Measurements from ENCODE around the gene DYNLT5.

Gene DYNLT5

GRCh38 chr1:66764994-66765578, 12.8 kb downstream of the DYNLT5 start (continued):
- TF ChIP-seq PRDM2 (tag by site-specific recombination; IDR thresholded peaks at IDR 0.05; ENCODE audit: borderline replicate concordance) (no peak), ZSCAN30 (tag by site-specific recombination; IDR thresholded peaks at IDR 0.05) (peak; percentile 100), WT1 (tag by site-specific recombination; IDR thresholded peaks at IDR 0.05) (no peak), FEZF1 (tag by site-specific recombination; IDR thresholded peaks at IDR 0.05) (no peak), HOXC10 (CRISPR knock-in tag; IDR thresholded peaks at IDR 0.05) (no peak), SCRT1 (tag by site-specific recombination; IDR thresholded peaks at IDR 0.05; ENCODE audit: borderline replicate concordance) (no peak), TCF7L2 (IDR thresholded peaks at IDR 0.05; ENCODE audit: borderline replicate concordance, low read depth, low read length) (no peak), ZNF600 (tag by site-specific recombination; IDR thresholded peaks at IDR 0.05) (no peak), ZNF830 (tag by site-specific recombination; IDR thresholded peaks at IDR 0.05; ENCODE audit: low read depth) (no peak), ZNF513 (tag by site-specific recombination; IDR thresholded peaks at IDR 0.05) (no peak), ZNF266 (tag by site-specific recombination; IDR thresholded peaks at IDR 0.05; ENCODE audit: low read depth) (no peak), SCRT2 (tag by site-specific recombination; IDR thresholded peaks at IDR 0.05) (no peak), ZNF10 (tag by site-specific recombination; IDR thresholded peaks at IDR 0.05) (no peak), SP7 (tag by site-specific recombination; IDR thresholded peaks at IDR 0.05) (0 out of 2 replicates have a peak, but pooled peaks have one; percentile 13), ZNF16 (tag by site-specific recombination; IDR thresholded peaks at IDR 0.05; ENCODE audit: low read depth) (no peak), ZNF785 (tag by site-specific recombination; IDR thresholded peaks at IDR 0.05) (no peak), ZNF664 (tag by site-specific recombination; IDR thresholded peaks at IDR 0.05) (peak; percentile 97)
- TF ChIP-seq, protein P1, sequence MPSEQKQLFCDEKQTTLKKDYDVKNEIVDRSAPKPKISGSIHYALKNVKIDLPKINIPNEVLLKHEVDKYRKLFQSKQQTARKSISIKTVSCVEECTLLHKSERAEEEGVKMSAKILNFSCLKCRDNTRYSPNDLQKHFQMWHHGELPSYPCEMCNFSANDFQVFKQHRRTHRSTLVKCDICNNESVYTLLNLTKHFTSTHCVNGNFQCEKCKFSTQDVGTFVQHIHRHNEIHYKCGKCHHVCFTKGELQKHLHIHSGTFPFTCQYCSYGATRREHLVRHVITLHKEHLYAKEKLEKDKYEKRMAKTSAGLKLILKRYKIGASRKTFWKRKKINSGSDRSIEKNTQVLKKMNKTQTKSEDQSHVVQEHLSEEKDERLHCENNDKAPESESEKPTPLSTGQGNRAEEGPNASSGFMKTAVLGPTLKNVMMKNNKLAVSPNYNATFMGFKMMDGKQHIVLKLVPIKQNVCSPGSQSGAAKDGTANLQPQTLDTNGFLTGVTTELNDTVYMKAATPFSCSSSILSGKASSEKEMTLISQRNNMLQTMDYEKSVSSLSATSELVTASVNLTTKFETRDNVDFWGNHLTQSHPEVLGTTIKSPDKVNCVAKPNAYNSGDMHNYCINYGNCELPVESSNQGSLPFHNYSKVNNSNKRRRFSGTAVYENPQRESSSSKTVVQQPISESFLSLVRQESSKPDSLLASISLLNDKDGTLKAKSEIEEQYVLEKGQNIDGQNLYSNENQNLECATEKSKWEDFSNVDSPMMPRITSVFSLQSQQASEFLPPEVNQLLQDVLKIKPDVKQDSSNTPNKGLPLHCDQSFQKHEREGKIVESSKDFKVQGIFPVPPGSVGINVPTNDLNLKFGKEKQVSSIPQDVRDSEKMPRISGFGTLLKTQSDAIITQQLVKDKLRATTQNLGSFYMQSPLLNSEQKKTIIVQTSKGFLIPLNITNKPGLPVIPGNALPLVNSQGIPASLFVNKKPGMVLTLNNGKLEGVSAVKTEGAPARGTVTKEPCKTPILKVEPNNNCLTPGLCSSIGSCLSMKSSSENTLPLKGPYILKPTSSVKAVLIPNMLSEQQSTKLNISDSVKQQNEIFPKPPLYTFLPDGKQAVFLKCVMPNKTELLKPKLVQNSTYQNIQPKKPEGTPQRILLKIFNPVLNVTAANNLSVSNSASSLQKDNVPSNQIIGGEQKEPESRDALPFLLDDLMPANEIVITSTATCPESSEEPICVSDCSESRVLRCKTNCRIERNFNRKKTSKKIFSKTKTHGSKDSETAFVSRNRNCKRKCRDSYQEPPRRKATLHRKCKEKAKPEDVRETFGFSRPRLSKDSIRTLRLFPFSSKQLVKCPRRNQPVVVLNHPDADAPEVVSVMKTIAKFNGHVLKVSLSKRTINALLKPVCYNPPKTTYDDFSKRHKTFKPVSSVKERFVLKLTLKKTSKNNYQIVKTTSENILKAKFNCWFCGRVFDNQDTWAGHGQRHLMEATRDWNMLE (tag by site-specific recombination; conservative IDR thresholded peaks at IDR 0.05; ENCODE audit: low read depth), result no peak
- TF ChIP-seq, protein P2, sequence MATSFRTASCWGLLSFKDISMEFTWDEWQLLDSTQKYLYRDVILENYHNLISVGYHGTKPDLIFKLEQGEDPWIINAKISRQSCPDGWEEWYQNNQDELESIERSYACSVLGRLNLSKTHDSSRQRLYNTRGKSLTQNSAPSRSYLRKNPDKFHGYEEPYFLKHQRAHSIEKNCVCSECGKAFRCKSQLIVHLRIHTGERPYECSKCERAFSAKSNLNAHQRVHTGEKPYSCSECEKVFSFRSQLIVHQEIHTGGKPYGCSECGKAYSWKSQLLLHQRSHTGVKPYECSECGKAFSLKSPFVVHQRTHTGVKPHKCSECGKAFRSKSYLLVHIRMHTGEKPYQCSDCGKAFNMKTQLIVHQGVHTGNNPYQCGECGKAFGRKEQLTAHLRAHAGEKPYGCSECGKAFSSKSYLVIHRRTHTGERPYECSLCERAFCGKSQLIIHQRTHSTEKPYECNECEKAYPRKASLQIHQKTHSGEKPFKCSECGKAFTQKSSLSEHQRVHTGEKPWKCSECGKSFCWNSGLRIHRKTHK (tag by site-specific recombination; IDR thresholded peaks at IDR 0.05), result no peak
- TF ChIP-seq, protein P3, sequence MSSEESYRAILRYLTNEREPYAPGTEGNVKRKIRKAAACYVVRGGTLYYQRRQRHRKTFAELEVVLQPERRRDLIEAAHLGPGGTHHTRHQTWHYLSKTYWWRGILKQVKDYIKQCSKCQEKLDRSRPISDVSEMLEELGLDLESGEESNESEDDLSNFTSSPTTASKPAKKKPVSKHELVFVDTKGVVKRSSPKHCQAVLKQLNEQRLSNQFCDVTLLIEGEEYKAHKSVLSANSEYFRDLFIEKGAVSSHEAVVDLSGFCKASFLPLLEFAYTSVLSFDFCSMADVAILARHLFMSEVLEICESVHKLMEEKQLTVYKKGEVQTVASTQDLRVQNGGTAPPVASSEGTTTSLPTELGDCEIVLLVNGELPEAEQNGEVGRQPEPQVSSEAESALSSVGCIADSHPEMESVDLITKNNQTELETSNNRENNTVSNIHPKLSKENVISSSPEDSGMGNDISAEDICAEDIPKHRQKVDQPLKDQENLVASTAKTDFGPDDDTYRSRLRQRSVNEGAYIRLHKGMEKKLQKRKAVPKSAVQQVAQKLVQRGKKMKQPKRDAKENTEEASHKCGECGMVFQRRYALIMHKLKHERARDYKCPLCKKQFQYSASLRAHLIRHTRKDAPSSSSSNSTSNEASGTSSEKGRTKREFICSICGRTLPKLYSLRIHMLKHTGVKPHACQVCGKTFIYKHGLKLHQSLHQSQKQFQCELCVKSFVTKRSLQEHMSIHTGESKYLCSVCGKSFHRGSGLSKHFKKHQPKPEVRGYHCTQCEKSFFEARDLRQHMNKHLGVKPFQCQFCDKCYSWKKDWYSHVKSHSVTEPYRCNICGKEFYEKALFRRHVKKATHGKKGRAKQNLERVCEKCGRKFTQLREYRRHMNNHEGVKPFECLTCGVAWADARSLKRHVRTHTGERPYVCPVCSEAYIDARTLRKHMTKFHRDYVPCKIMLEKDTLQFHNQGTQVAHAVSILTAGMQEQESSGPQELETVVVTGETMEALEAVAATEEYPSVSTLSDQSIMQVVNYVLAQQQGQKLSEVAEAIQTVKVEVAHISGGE (tag by site-specific recombination; conservative IDR thresholded peaks at IDR 0.05; ENCODE audit: low read depth), result no peak

Measured in HEK293 (cell line).